ENCODE data around the gene SAP30BP.
A peak's percentile ranks its signal among the peaks of the same experiment; 100 is the strongest.

The SAP30BP gene

GRCh38 chr17:75647921-75648320 is 19.2 kb upstream of the SAP30BP start:
- ChIA-PET CTCF (interaction anchor here (0.7 to 22.8 kb wide), 4 partner anchors 16 to 29 kb away, joined by 3 to 410 read pairs (median 4); partner anchors contain the start of gene SMIM5), POLR2A (no interaction called here)
- Histone ChIP-seq H3K4me1 (ENCODE audit: control insufficient read depth, insufficient read depth, low read length) (no peaks in the 10 kb centered on the region), H3K27ac (ENCODE audit: extremely low read depth, low read depth, low read length) (no peak overlapping the region), H3K36me3 (ENCODE audit: control insufficient read depth in 2 of 2, insufficient read depth in 1 of 2, low read length in 2 of 2) (peaks cover 27 to 78% of the 10 kb centered on the region in 2 experiments), H3K9me3 (ENCODE audit: control insufficient read depth, insufficient read depth, low read depth, low read length) (no peaks in the 10 kb centered on the region), H3K4me3 (ENCODE audit: low read depth, low read length) (no peak overlapping the region)
- TF ChIP-seq ZNF155 (tag by site-specific recombination; IDR thresholded peaks at IDR 0.05) = no peak
- peak; percentile 100 for TF ChIP-seq ZNF623 (tag by site-specific recombination; IDR thresholded peaks at IDR 0.05)

DNA sequence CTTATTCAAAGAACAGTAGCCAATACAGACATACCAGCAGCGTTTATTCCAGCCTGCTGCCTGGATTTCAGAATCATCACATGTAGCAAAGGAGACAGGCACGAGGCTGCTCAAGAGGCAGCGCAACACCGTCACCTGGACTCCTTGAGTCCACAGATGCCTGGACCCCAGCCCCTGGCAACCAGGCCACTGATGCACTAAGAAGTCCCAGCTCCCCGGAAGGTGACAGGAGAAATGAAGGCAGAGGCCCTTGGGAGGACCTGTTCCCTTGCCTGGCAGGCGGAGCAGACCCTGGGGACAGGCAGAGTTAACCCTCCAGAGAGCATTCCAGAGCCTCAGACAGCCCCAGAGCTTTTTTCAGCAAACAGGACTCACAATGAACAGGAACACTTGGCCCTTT is 17.5 kb upstream of the SAP30BP start:
- CTCF ChIA-PET = interaction anchor here (0.6 to 22.8 kb wide), 5 partner anchors 9 to 99 kb away, joined by 3 to 410 read pairs (median 24); partner anchors contain the start of gene SMIM5
- no peak for TF ChIP-seq SETDB1 (IDR thresholded peaks at IDR 0.05; ENCODE audit: insufficient read length, low read length)
- no peak for TF ChIP-seq ZNF324 (tag by site-specific recombination; IDR thresholded peaks at IDR 0.05)
- TF ChIP-seq ZNF157 (tag by site-specific recombination; IDR thresholded peaks at IDR 0.05) = no peak
- no peak for TF ChIP-seq ZNF600 (tag by site-specific recombination; IDR thresholded peaks at IDR 0.05)
- TF ChIP-seq, protein P1, sequence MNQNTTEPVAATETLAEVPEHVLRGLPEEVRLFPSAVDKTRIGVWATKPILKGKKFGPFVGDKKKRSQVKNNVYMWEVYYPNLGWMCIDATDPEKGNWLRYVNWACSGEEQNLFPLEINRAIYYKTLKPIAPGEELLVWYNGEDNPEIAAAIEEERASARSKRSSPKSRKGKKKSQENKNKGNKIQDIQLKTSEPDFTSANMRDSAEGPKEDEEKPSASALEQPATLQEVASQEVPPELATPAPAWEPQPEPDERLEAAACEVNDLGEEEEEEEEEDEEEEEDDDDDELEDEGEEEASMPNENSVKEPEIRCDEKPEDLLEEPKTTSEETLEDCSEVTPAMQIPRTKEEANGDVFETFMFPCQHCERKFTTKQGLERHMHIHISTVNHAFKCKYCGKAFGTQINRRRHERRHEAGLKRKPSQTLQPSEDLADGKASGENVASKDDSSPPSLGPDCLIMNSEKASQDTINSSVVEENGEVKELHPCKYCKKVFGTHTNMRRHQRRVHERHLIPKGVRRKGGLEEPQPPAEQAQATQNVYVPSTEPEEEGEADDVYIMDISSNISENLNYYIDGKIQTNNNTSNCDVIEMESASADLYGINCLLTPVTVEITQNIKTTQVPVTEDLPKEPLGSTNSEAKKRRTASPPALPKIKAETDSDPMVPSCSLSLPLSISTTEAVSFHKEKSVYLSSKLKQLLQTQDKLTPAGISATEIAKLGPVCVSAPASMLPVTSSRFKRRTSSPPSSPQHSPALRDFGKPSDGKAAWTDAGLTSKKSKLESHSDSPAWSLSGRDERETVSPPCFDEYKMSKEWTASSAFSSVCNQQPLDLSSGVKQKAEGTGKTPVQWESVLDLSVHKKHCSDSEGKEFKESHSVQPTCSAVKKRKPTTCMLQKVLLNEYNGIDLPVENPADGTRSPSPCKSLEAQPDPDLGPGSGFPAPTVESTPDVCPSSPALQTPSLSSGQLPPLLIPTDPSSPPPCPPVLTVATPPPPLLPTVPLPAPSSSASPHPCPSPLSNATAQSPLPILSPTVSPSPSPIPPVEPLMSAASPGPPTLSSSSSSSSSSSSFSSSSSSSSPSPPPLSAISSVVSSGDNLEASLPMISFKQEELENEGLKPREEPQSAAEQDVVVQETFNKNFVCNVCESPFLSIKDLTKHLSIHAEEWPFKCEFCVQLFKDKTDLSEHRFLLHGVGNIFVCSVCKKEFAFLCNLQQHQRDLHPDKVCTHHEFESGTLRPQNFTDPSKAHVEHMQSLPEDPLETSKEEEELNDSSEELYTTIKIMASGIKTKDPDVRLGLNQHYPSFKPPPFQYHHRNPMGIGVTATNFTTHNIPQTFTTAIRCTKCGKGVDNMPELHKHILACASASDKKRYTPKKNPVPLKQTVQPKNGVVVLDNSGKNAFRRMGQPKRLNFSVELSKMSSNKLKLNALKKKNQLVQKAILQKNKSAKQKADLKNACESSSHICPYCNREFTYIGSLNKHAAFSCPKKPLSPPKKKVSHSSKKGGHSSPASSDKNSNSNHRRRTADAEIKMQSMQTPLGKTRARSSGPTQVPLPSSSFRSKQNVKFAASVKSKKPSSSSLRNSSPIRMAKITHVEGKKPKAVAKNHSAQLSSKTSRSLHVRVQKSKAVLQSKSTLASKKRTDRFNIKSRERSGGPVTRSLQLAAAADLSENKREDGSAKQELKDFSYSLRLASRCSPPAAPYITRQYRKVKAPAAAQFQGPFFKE (tag by site-specific recombination; IDR thresholded peaks at IDR 0.05; ENCODE audit: borderline replicate concordance) = no peak
- TF ChIP-seq, protein P2, sequence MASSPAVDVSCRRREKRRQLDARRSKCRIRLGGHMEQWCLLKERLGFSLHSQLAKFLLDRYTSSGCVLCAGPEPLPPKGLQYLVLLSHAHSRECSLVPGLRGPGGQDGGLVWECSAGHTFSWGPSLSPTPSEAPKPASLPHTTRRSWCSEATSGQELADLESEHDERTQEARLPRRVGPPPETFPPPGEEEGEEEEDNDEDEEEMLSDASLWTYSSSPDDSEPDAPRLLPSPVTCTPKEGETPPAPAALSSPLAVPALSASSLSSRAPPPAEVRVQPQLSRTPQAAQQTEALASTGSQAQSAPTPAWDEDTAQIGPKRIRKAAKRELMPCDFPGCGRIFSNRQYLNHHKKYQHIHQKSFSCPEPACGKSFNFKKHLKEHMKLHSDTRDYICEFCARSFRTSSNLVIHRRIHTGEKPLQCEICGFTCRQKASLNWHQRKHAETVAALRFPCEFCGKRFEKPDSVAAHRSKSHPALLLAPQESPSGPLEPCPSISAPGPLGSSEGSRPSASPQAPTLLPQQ (tag by site-specific recombination; IDR thresholded peaks at IDR 0.05) = no peak
- TF ChIP-seq ZNF704 (tag by site-specific recombination; IDR thresholded peaks at IDR 0.05) = no peak
- TF ChIP-seq, protein P3, sequence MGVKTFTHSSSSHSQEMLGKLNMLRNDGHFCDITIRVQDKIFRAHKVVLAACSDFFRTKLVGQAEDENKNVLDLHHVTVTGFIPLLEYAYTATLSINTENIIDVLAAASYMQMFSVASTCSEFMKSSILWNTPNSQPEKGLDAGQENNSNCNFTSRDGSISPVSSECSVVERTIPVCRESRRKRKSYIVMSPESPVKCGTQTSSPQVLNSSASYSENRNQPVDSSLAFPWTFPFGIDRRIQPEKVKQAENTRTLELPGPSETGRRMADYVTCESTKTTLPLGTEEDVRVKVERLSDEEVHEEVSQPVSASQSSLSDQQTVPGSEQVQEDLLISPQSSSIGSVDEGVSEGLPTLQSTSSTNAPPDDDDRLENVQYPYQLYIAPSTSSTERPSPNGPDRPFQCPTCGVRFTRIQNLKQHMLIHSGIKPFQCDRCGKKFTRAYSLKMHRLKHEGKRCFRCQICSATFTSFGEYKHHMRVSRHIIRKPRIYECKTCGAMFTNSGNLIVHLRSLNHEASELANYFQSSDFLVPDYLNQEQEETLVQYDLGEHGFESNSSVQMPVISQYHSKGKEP (tag by site-specific recombination; IDR thresholded peaks at IDR 0.05) = no peak
- TF ChIP-seq ZNF140 (tag by site-specific recombination; IDR thresholded peaks at IDR 0.05) = no peak
- TF ChIP-seq ZNF791 (tag by site-specific recombination; IDR thresholded peaks at IDR 0.05) = no peak
- TF ChIP-seq ZFHX2 (tag by site-specific recombination; conservative IDR thresholded peaks at IDR 0.05) = no peak

More for the DNA sequence above, 17.5 kb upstream of the SAP30BP start:
- no peaks in the 10 kb centered on the region for H3K9me3 ChIP-seq (ENCODE audit: control insufficient read depth, insufficient read depth, low read depth, low read length)
- no peak overlapping the region for H3K4me3 ChIP-seq (ENCODE audit: low read depth, low read length)
- peaks cover 29 to 80% of the 10 kb centered on the region in 2 experiments for H3K36me3 ChIP-seq (ENCODE audit: control insufficient read depth in 2 of 2, insufficient read depth in 1 of 2, low read length in 2 of 2)
- H3K27ac ChIP-seq (ENCODE audit: extremely low read depth, low read depth, low read length) = no peak overlapping the region
- POLR2A ChIA-PET = no interaction called here
- H3K4me1 ChIP-seq (ENCODE audit: control insufficient read depth, insufficient read depth, low read length) = no peaks in the 10 kb centered on the region

Data from HEK293 (cell line).